Measurements from ENCODE around the gene GABRQ. TPM values are rescaled to one million over a fixed set of nuclear protein-coding genes. Genes with fewer than 3 reads are reported as not detected.

Gene GABRQ
- total RNA-seq, 1 donor from 2014 or later = not detected

GRCh38 chrX:152640034-152640818 lies 2.5 kb downstream of the GABRQ start:
- Histone ChIP-seq H3K4me1 (no peaks in the 10 kb centered on the region), H3K36me3 (no peaks in the 10 kb centered on the region), H3K27me3 (peaks cover 18% of the 10 kb centered on the region), H3K9me3 (no peaks in the 10 kb centered on the region), H3K27ac (no peak overlapping the region), H3K4me3 (no peak overlapping the region)
- ATAC-seq (no peak), DNase-seq (no peak)
- no peak for TF ChIP-seq CTCF (IDR thresholded peaks at IDR 0.05)
- intact Hi-C loops (cut with DNase I) = no loop called here

- Histone ChIP-seq H3K27me3 (peaks cover 18% of the 10 kb centered on the region), H3K9me3 (no peaks in the 10 kb centered on the region), H3K4me3 (no peak overlapping the region), H3K36me3 (no peaks in the 10 kb centered on the region), H3K27ac (no peak overlapping the region), H3K4me1 (no peaks in the 10 kb centered on the region)
- no peak for TF ChIP-seq CTCF (IDR thresholded peaks at IDR 0.05)
- intact Hi-C loops (cut with DNase I) = no loop called here
- ATAC-seq = no peak
- no peak for DNase-seq
Measured at GRCh38 chrX:152641256-152641875, 3.7 kb downstream of the GABRQ start.

GRCh38 chrX:152641996-152642395 lies 4.3 kb downstream of the GABRQ start:
- Histone ChIP-seq H3K4me1 (no peaks in the 10 kb centered on the region), H3K9me3 (no peaks in the 10 kb centered on the region), H3K27ac (no peak overlapping the region), H3K4me3 (no peak overlapping the region), H3K27me3 (peaks cover 16% of the 10 kb centered on the region), H3K36me3 (no peaks in the 10 kb centered on the region)
- no peak for TF ChIP-seq CTCF (IDR thresholded peaks at IDR 0.05)
- no peak for DNase-seq
- no peak for ATAC-seq
- intact Hi-C loops (cut with DNase I) = no loop called here

- Histone ChIP-seq H3K4me1 (no peaks in the 10 kb centered on the region), H3K4me3 (no peak overlapping the region), H3K36me3 (no peaks in the 10 kb centered on the region), H3K27ac (no peak overlapping the region), H3K27me3 (peaks cover 5% of the 10 kb centered on the region), H3K9me3 (no peaks in the 10 kb centered on the region)
- no peak for DNase-seq
- intact Hi-C loops (cut with DNase I) = no loop called here
- TF ChIP-seq CTCF (IDR thresholded peaks at IDR 0.05) = no peak
- no peak for ATAC-seq
Measured at GRCh38 chrX:152642931-152643564, 5.4 kb downstream of the GABRQ start.

- ATAC-seq (no peak), DNase-seq (no peak)
- H3K9me3 ChIP-seq = no peaks in the 10 kb centered on the region
- no peaks in the 10 kb centered on the region for H3K27me3 ChIP-seq
- no peak overlapping the region for H3K4me3 ChIP-seq
- intact Hi-C loops (cut with DNase I) = no loop called here
- no peak overlapping the region for H3K27ac ChIP-seq
- H3K4me1 ChIP-seq = no peaks in the 10 kb centered on the region
- TF ChIP-seq CTCF (IDR thresholded peaks at IDR 0.05) = no peak
- H3K36me3 ChIP-seq = no peaks in the 10 kb centered on the region
Measured at GRCh38 chrX:152646961-152647360, 9.3 kb downstream of the GABRQ start.

Measured in upper lobe of right lung (tissue), 1 donor.